ENCODE data around the gene SMARCC1.

The SMARCC1 gene

DNA sequence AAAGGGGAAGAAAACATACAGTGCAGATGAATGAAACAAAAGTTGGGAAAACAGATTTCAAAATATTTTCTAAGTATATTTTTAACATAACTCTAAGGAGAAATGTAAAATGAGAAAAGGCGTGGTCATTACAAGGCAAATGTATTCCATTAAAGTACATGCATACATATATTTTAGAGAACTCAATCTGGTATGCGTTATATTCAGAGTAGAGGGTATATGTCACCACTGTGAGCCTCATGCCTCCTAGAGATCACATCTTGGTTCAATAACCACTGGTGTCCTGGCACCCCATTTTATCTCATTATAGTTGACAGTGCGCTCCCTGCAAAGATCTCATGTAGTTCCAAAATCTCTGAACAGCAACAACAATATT, 77.5 kb downstream of the SMARCC1 start:
- no peak for DNase-seq (ENCODE audit: low read depth)
- TF ChIP-seq, protein P1, sequence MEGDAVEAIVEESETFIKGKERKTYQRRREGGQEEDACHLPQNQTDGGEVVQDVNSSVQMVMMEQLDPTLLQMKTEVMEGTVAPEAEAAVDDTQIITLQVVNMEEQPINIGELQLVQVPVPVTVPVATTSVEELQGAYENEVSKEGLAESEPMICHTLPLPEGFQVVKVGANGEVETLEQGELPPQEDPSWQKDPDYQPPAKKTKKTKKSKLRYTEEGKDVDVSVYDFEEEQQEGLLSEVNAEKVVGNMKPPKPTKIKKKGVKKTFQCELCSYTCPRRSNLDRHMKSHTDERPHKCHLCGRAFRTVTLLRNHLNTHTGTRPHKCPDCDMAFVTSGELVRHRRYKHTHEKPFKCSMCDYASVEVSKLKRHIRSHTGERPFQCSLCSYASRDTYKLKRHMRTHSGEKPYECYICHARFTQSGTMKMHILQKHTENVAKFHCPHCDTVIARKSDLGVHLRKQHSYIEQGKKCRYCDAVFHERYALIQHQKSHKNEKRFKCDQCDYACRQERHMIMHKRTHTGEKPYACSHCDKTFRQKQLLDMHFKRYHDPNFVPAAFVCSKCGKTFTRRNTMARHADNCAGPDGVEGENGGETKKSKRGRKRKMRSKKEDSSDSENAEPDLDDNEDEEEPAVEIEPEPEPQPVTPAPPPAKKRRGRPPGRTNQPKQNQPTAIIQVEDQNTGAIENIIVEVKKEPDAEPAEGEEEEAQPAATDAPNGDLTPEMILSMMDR (conservative IDR thresholded peaks at IDR 0.05; ENCODE audit: low read length): no peak
- no peak overlapping the region for H3K4me3 ChIP-seq (ENCODE audit: low read length)

DNA sequence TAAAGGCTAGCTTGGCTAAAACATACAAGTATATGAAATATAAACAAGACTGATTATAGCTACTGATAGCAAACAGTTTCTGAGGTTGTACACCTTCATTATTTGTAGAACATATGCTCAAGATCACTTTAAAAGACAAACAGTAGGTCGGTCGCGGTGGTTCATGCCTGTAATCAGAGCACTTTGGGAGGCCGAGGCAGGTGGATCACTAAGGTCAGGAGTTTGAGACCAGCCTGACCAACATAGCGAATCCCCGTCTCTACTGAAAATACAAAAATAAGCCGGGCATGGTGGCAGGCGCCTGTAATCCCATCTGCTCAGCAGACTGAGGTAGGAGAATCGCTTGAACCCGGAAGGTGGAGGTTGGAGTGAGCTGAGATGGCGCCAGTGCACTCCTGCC, 80.3 kb downstream of the SMARCC1 start:
- no peak for DNase-seq (ENCODE audit: low read depth)
- H3K4me3 ChIP-seq (ENCODE audit: low read length): no peak overlapping the region
- TF ChIP-seq, protein P1 (conservative IDR thresholded peaks at IDR 0.05; ENCODE audit: low read length): no peak

DNA sequence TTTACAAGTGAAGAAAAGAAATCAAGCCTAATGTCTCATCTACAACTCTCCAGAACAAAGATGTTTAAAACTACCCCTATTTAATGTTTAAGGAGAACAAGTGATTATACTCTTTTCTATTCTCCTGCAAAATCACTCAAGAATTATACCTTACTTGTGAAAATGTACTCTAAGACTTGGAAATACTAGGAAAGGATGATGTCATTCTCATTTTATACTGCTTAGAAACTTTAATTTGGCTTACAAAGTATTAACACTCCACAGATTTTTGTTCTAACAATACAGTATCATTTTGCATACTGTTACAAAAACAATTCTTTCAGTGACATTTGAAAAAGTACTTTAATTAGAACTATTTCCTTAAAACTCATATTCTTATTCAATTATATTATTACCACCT, 89.5 kb downstream of the SMARCC1 start:
- TF ChIP-seq, protein P1 (conservative IDR thresholded peaks at IDR 0.05; ENCODE audit: low read length): no peak
- no peak for DNase-seq (ENCODE audit: low read depth)

DNA sequence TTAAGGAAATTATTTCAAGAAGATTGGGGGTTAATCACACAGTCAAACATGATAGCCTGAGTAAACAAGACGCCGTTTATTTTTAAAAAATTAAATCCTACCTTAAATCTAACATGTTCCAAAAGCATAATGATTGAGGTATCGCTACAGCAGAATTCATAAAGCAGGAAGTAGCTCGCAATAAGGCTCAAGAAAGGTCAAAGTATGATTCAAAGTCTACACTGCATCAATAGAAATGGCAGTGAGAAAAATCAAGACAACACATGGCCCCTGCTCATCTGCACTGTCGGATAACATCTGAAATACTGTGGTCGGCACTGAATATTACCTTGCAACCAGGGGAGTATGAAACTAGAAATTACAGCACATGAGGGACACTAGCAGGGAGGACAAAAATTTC, 93.2 kb downstream of the SMARCC1 start:
- TF ChIP-seq, protein P1 (conservative IDR thresholded peaks at IDR 0.05; ENCODE audit: low read length): no peak
- DNase-seq (ENCODE audit: low read depth): no peak
- H3K4me3 ChIP-seq (ENCODE audit: low read length): no peak overlapping the region

More for the DNA sequence above, 89.5 kb downstream of the SMARCC1 start:
- H3K4me3 ChIP-seq (ENCODE audit: low read length): no peak overlapping the region

DNA sequence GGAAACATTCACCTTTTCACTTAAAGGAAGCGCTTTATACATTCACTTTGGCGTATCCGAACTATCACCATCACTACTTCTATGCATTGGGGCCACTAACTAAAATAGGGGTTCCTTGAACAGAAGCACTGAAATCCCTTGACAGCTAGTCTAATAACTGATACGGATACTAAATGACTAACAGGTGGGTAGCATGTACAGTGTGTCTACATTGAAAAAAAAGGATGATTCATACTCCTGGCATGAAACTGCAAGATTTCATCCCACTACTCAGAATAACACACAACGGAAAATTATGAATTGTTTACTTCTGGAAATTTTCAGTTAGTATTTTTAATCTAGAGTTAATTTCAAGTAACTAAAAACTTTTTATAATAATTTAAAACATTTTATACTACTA, 96.7 kb downstream of the SMARCC1 start:
- TF ChIP-seq, protein P1 (conservative IDR thresholded peaks at IDR 0.05; ENCODE audit: low read length): no peak
- no peak for DNase-seq (ENCODE audit: low read depth)
- H3K4me3 ChIP-seq (ENCODE audit: low read length): no peak overlapping the region

DNA sequence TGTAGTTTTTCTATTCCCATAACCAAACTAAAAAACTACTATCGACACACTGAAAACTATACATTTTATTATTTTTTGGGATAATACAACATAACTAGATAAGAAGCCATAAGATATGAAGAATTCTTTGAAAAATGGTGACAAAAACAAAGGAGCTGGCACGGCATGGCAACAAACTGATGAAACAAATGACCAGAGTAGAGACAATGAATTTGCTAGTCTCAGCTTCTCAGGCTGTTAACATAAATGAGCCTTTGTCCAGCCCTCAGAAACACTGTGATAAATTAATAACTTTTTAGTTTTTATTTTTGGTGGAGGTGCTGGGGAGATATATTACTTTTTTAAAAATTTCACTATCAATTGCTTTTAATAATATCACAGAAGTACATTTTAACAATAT, 100.7 kb downstream of the SMARCC1 start:
- DNase-seq (ENCODE audit: low read depth): no peak
- TF ChIP-seq, protein P1 (conservative IDR thresholded peaks at IDR 0.05; ENCODE audit: low read length): no peak
- H3K4me3 ChIP-seq (ENCODE audit: low read length): no peak overlapping the region

DNA sequence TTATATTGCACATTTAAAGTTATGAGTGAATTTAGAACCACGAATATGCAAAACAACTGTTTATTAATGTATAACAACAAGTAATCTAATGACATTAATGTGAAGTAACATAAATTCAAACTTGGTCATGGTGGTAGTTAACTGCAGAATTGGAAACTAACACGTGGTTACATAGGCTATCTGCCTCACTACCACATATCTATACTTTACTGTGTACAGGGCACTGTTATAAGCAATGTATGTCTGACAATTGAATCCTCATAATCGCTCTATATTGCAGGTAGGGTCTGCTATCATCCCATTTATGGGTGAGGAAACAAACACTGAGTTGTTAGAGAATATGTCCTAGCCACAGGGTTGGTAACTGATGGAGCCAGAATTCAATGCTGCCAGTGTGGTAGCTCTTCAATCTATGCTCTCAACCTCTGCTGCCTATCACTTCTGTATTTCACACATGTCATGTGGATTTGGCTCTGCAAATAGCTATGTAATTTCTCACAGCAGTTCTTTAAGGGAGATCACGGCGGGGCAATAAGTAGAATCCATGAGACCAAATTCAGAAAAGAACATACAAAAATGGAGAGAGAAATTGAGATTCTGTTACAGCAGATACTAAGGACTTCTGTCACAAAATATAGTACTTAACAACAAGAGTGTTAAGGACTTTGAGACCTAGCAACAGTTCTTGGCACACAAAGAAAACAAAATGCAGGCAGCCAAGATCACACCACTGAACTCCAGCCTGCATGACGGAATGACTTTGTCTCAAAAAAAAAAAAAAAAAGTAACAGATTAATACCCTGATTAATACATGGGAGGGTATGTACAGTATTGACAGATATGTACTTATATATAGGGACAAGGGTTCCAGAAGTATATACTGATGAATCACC, 103.0 kb downstream of the SMARCC1 start:
- no peak for DNase-seq (ENCODE audit: low read depth)
- TF ChIP-seq, protein P1 (conservative IDR thresholded peaks at IDR 0.05; ENCODE audit: low read length): no peak
- H3K4me3 ChIP-seq (ENCODE audit: low read length): no peak overlapping the region

Measured in AG10803 (cell line).